Lower leg skin (tissue), 4 donors: Measurements from ENCODE around the gene E2F3. TPM values are rescaled to one million over a fixed set of nuclear protein-coding genes. Genes with fewer than 3 reads are reported as not detected.

Experiments used
- DNase-seq, 2 donors: peaks; one replicate each; pipeline ENCODE4 v3.0.0-alpha.2; 2019; ENCODE audit warnings: low spot score in 2 of 2
- H3K4me3 ChIP-seq: fragments of 200-600 bp; sonication (generic); 2 replicates; pipeline ENCODE4 v1.5.1; 2017; ENCODE audit warnings: mild to moderate bottlenecking, low read depth; ENCODE audit not compliant: poor library complexity, severe bottlenecking
- CTCF ChIP-seq, 3 donors: fragments of 450-650 bp; IDR thresholded peaks; one replicate each; pipeline ENCODE4 v1.5.1; 2016; ENCODE audit warnings: antibody characterized with exemption in 3 of 3, mild to moderate bottlenecking in 3 of 3, moderate library complexity in 2 of 3
- POLR2A ChIP-seq, 2 donors: fragments of 450-650 bp; IDR thresholded peaks; one replicate each; pipeline ENCODE4 v1.6.1; 2016 to 2017; ENCODE audit warnings: antibody characterized with exemption in 2 of 2, mild to moderate bottlenecking in 1 of 2, moderate library complexity in 1 of 2
- WGBS, 2 donors: methylation state at CpG; one replicate each; pipeline ENCODE4 v1.1.5; 2018; 5-methylcytosine and 5-hydroxymethylcytosine counted together
- intact Hi-C: fragments of 100-400 bp; cut with DNase I; formaldehyde crosslinking; loops from one replicate; pipeline ENCODE4 v1.15.0; 2023; ENCODE audit warnings: low total_unique reads
- total RNA-seq, 4 donors: library from RNA; depleted of rRNA; stranded (reverse); fragments of >200 nt; gene quantifications; one replicate each; pipeline ENCODE4 v1.1.0, GENCODE V29; 2016

E2F3 gene
- total RNA-seq, 4 donors from 2014 or later: 1.4 to 3.5 (median 2.0) TPM

DNA sequence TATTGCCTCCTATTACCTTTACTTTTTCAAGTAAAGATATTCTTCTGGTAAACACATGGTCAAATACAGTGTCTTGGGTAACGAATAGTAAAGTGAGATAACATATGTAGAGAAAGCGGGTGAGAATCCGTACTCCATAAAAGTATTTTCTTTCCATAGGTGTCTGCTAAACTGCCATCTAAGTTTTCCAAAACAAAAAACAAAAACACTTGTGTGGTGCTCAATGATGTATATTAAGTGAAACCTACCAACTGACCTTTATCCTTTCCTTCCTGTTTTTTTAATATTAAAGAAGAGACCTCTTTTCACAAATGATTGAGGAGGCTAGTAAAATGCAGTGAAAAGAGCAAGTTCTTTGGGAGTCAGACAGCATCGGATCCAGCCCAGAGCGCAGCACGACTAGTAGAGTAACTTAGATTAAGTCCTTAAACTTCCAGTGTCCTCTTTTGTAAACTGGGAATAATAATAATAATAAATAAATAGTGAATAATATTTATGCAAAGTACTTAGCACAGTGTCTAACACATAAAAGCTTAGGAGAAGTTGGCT is 132.1 kb downstream of the E2F3 start:
- TF ChIP-seq POLR2A (IDR thresholded peaks at IDR 0.05): no peak
- no peak for TF ChIP-seq CTCF (IDR thresholded peaks at IDR 0.05)
- intact Hi-C loops: no loop called here
- no peak for DNase-seq
- WGBS, 2 donors: 47 to 50% methylated on average over 6 of the region's 6 CpGs
- H3K4me3 ChIP-seq: no peak overlapping the region

DNA sequence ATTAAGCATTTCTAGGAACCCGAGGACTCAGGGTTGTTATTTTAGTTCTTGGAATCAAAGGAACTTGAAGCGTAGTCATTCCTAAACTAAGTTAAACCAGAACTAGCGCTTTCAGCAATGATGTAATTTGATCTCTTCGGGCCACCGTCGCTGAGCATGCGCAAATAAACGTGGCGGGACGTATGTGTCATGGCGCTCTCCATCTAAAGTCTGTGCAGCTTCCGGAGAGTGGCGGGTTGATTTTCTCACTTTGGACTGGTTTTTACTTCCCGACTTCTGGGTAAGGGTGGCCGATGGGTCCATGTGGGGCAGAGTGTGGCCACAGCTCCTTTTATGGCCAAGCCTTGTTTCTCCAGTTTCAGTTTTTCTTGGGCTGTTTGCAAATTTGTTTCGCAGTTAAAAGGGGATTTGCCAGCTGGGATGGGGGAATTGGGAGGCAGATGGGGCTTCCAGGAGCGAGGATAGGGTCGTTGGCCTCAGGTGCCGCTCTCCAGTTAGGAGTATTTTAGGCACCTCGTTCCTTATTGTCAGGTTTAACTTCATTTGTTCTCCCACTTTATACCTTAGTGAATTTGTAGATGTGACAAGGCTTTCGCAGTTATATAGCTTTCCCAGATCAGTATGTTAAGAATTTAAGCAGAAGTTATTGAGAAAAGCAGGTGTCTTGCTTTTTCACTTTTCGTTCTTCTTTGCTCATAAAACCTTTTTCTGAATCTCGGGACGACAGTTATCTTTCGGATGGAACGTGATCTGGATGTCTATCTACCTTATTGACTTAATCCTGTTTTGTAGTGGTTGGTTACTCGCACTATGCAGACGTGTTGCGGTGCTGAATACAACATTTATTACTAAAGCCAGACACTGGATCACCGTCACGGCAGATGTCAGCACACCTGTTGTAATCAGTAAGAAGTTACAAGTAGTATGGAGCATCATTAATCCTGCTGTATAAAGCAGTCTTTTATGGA is 132.9 kb downstream of the E2F3 start, which contains the start of gene CDKAL1:
CDKAL1 (plus strand) TSS at position 163 of the 968 bp plus-strand sequence. CDS start 11,894 bp downstream, outside the sequence.
- H3K4me3 ChIP-seq: peak within 1 kb of the TSS; percentile 80
- peak; percentile 93 to 97 for DNase-seq
- intact Hi-C loops: no loop called here
- TF ChIP-seq CTCF (IDR thresholded peaks at IDR 0.05) (no peak), POLR2A (IDR thresholded peaks at IDR 0.05) (no peak)
- WGBS, 2 donors: 1% methylated on average over 31 of the region's 31 CpGs

- 96 to 100% methylated on average over 1 of the region's 1 CpG for WGBS, 2 donors
- H3K4me3 ChIP-seq: no peak overlapping the region
- no peak for DNase-seq
- TF ChIP-seq CTCF (IDR thresholded peaks at IDR 0.05) (no peak), POLR2A (IDR thresholded peaks at IDR 0.05) (no peak)
- intact Hi-C loops: no loop called here
Observed at GRCh38 chr6:20538131-20538662, 136.5 kb downstream of the E2F3 start.

DNA sequence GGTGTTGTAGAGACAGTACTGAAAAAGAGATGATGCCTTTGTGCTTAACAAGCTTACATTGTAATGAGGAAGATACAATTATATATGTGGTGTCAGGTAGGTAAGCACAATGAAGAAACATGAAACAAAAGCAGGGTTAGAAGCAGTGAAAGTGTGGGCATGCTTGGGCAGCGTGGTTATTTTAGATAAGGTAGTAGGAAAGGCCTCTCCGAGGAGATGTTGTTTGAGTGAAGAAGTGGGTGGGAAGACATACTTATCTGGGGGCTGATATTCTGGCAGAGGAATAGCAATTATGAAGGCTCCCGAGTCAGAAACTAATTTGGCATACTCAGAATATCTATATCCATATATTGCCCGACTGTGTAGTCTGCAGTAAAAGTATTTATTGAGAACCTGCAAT is 137.2 kb downstream of the E2F3 start:
- H3K4me3 ChIP-seq: no peak overlapping the region
- WGBS, 2 donors: 86 to 89% methylated on average over 4 of the region's 4 CpGs

GRCh38 chr6:20539387-20539786 is 137.7 kb downstream of the E2F3 start:
- 71 to 97% methylated on average over 2 of the region's 2 CpGs for WGBS, 2 donors
- intact Hi-C loops: no loop called here
- no peak overlapping the region for H3K4me3 ChIP-seq
- TF ChIP-seq CTCF (IDR thresholded peaks at IDR 0.05) (no peak), POLR2A (IDR thresholded peaks at IDR 0.05) (no peak)
- no peak for DNase-seq

More for the DNA sequence above, 137.2 kb downstream of the E2F3 start:
- no peak for TF ChIP-seq CTCF (IDR thresholded peaks at IDR 0.05)
- no peak for TF ChIP-seq POLR2A (IDR thresholded peaks at IDR 0.05)
- DNase-seq: no peak
- intact Hi-C loops: no loop called here
